Esophagus muscularis mucosa (tissue), 4 donors: ENCODE data around the gene ANGPTL1.

Experiments
- EP300 ChIP-seq: sonication (generic); formaldehyde crosslinking; IDR thresholded peaks from one replicate; pipeline ENCODE4 v1.6.1; 2017; ENCODE audit warnings: antibody characterized with exemption
- POLR2A ChIP-seq: fragments of 450-650 bp; IDR thresholded peaks from one replicate; pipeline ENCODE4 v1.6.1; 2017; ENCODE audit warnings: antibody characterized with exemption, moderate library complexity, mild to moderate bottlenecking, low read depth
- POLR2AphosphoS5 ChIP-seq, 2 donors: sonication (generic); formaldehyde crosslinking; IDR thresholded peaks; one replicate each; pipeline ENCODE4 v1.6.1; 2017; ENCODE audit warnings: antibody characterized with exemption in 2 of 2
- TF ChIP-seq, protein P1 (sequence below), 3 experiments: fragments of 200-600 bp in 2 of 3; fragments of 450-650 bp in 1 of 3; sonication (generic) in 2 of 3; IDR thresholded peaks; one replicate each; pipeline ENCODE4 v1.5.1; 2017 to 2019; ENCODE audit warnings: antibody characterized with exemption in 3 of 3, mild to moderate bottlenecking in 2 of 3, moderate library complexity in 1 of 3

DNA sequence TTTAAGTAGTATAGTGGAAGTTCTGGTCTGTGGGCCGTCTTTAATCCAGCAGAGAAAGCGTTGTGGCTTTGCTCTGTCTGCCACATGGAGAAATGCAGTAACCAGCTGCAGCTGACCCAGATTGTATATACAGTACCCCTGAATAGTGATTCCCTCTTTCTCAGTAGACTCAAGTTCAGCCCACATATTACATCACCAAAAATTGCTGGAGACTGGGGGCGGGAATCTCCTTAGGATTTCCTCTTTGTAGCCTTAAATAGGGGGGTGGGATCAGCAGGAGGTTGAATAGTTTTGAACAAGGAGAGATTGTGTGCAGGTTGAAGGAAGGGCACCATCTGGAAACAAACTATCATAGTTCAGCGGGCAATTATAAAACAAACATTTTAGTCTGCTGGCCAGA, at the start of gene ANGPTL1:
- TF ChIP-seq, protein P1, sequence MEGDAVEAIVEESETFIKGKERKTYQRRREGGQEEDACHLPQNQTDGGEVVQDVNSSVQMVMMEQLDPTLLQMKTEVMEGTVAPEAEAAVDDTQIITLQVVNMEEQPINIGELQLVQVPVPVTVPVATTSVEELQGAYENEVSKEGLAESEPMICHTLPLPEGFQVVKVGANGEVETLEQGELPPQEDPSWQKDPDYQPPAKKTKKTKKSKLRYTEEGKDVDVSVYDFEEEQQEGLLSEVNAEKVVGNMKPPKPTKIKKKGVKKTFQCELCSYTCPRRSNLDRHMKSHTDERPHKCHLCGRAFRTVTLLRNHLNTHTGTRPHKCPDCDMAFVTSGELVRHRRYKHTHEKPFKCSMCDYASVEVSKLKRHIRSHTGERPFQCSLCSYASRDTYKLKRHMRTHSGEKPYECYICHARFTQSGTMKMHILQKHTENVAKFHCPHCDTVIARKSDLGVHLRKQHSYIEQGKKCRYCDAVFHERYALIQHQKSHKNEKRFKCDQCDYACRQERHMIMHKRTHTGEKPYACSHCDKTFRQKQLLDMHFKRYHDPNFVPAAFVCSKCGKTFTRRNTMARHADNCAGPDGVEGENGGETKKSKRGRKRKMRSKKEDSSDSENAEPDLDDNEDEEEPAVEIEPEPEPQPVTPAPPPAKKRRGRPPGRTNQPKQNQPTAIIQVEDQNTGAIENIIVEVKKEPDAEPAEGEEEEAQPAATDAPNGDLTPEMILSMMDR (IDR thresholded peaks at IDR 0.05): no peak
- TF ChIP-seq POLR2A (no peak), EP300 (no peak), POLR2AphosphoS5 (IDR thresholded peaks at IDR 0.05) (peak; percentile 39 to 75)
